LoVo (cell line): ENCODE measurements around the gene RAB9B.
"Not testable (repeated sequence)": the region's sequence is repeated elsewhere in the genome, so short reads cannot be mapped to it uniquely, and the experiment has no call there.

ENCODE experiments used
- DNase-seq: peaks from one replicate; pipeline ENCODE4 v3.0.0-alpha.2; 2016; ENCODE audit warnings: low spot score

RAB9B gene, protein sequence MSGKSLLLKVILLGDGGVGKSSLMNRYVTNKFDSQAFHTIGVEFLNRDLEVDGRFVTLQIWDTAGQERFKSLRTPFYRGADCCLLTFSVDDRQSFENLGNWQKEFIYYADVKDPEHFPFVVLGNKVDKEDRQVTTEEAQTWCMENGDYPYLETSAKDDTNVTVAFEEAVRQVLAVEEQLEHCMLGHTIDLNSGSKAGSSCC

GRCh38 chrX:103831803-103832544 is at the start of gene RAB9B:
Gene RAB9B, minus strand, starts transcription at chrX:103832257. Its CDS starts 6,473 bp downstream, at chrX:103825784.
- DNase-seq, result no peak

DNA sequence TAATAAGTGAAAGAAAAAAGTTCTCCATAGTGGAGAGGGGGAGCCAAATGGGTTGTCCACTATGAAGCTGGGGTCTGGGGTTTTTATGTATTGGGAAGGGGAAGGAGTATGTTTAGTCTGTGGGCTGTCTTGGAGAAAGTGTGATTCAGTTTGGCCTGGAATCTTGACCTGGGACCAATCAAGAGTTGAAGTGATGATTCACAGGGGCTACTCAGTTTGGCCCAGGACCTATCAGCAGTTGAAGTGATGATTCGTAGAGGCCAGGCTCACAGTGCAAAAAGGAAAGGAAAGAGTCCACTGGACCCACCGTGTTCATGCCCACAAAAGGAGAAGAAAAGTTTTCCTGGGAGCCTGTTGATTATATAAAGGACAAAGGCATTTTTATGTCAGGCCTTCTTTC is 47.3 kb upstream of the RAB9B start:
- DNase-seq, result no peak

GRCh38 chrX:103878466-103879122 is 46.5 kb upstream of the RAB9B start:
- peak; percentile 35 for DNase-seq

DNA sequence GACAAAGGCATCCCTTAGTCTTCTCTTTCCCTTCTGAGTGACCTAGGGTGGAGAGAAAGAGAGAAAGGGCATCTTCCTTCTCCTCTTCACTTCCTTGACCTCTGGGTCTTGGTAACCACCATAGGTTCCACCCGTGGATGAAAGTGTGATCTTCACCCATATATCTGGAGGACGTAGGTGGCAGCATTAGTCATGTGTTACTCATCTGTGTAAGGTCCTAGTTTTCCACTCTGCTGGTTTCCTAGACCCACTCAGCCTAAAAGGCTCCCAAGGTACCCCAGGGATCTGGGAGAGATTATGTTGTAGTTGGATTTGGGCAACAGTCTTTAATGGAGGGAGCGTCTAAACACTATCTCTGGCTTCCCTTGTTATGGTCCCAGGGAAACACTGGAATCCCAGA is 45.5 kb upstream of the RAB9B start:
- DNase-seq, result no peak

- DNase-seq, result no peak
Observed at GRCh38 chrX:103864886-103865534, 33.0 kb upstream of the RAB9B start.

DNA sequence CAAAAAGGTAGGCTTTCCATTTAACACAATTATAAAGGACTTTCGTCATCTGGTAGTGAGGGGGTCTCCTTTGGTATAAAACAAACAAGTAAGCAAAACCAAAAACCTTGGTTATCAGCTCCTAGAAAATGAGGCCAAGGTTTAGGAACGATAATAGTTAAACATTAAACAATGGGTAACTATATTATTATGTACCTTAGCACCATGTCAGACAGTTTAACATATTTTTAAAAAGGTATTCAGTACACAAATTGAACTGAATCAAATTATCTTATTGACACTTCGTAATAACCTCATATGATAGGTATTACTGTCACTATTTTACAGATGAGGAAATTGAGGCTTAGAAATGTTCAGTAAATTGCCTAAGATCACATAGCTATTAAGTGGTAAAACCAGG is 32.1 kb upstream of the RAB9B start:
- DNase-seq, result no peak

DNA sequence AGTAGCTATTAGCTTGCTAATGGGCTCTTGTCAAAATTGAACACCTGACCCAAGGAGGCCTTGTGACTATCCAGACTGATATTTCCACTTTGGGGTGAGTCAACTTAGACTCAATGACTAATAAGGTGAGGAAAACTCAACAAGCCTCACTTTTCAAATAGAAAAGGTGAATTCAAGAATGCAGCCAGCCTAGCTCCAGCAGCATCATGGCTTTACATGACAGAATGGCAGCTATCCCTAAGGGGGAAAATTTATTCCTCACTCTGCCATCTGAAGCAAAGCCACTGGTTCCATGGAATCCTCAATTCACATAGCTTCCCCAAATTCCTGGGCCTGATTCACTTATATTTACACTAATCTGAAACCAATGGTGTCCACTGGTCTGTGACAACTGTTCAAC is 29.1 kb upstream of the RAB9B start:
- DNase-seq, result no peak

DNA sequence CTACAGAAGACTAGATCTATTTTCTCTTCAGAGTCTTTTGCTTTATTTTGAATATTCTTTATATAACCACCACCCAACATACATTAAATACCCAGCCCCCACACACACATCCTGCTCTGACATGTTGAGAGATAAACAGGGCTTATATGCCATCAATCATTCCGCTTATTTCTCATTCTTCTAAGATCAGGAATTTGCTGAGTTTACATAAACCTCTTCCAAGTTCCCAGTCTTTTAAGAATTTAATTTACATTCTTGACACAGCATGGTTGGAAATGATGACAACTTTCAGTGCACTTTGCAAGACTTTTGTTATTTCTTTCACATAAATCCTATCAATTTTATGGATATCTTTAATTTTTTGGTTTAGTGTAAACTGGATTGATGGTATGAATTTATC is 17.5 kb upstream of the RAB9B start:
- no peak for DNase-seq

DNA sequence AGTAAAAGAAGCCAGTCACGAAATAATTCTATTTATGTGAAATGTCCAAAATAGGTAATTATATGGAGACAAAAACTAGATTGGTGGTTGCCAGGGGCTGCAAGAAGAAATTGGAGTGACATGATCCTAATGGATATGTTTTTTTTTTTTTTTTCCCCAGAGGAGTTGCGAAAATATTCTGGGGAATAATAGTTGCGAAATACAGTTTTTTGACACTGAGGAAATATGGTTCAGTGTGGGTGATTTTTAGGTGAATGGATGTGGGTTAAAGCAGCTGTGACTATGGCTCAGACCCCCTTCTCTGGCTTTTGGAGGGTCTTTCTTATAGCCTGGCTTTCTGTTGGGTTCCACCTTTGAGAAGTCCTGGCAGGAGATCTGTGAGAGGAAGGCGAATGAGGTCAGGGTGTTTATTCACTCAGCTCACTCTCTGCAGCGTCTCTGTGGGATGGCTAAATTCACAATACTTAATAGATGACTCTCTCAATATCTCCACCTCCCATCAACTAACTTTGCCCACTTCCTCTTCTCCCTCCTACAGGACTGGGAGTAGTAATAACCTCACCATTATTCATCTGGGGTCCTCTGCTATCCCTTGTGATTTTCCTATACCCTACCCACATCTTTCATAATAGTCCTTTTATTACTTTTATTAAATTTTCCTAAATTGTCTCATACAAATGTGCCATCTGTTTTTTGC is 15.3 kb upstream of the RAB9B start:
- no peak for DNase-seq

GRCh38 chrX:103846386-103846785 is 14.3 kb upstream of the RAB9B start:
- DNase-seq, result no peak

DNA sequence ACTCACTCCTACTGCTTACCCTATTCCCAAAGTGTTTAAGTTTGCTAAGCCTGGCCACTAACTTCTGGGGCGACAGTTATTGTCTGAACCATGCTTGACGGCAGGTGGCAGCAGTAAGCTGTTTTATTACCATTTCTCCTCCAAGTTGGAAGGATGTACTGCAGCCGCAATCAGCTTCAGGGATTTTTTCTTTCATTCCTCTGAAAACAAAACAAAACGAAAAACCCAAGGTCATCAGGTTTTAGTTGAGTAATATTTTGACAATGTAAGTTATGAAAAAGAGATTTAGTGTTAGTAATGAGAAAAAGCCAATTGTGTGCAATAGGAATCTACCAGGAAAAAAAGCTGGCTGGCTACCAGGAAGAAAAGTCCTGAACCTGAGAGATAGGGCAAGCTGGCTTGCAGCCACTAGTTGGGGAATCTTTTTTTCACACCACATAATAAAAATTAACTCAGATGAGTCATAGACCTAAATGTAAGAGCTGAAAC is 13.2 kb upstream of the RAB9B start:
- DNase-seq, result peak; percentile 47

GRCh38 chrX:103839404-103839803 is 7.3 kb upstream of the RAB9B start:
- no peak for DNase-seq

- peak; percentile 43 for DNase-seq
Observed at GRCh38 chrX:103831342-103831802, 685 bp downstream of the RAB9B start.

GRCh38 chrX:103830848-103831247 is 1.2 kb downstream of the RAB9B start:
- DNase-seq, result no peak

DNA sequence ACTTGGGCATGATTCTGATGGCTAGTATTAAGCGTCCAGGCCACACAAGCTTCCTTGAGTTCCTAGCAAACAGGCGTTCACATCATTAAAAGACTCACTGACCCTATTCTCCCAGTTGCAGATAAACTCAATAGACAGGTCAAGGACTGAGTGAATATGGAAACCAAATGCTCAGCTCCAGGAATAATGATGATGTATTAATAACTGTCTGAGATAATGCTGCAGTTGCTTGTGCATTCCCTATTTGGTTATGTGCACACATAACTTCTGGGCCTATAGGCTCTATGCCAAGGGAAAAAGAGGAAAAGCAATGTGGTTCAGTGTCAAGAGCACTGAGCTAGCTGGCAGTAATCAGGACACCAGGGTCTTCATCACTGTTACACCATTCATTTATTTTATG is 3.5 kb downstream of the RAB9B start:
- DNase-seq, result no peak

DNA sequence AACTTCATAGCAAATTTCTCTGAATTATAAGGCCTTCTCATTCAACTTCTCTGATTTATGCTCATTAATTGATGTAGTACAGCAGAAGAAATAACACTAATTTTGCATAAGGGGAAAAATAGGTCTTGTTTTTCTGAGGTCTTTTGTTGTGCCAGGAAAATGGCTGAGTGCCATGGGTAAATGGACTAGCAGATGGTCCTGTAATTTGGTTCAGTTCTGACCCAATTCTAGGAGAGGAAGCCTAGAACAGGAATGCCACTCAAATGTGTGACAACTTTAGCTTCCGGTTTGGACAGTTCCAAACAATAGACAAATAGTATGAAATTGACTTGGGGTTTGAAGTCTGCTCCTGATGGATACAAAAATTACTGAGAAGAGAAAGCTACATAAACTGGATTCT is 6.2 kb downstream of the RAB9B start:
- no peak for DNase-seq

DNA sequence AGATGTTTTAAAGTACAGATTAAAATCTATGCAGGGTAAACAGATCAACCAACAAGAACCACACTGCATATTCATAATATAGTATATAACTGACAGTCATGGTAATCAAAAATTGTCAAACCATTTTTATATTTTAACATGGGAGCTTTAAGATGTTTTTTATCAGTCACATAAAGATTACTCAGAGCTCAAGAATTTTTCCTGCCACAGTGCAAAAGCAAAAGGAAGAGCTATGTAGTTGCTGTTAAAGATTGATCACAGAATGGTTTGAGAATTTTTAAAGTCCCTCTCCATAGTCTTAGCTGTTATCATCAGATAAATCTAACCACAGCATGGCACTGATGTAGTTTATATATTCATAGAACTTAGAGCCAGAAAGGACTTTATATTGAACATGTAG is 8.5 kb downstream of the RAB9B start:
- DNase-seq, result no peak

DNA sequence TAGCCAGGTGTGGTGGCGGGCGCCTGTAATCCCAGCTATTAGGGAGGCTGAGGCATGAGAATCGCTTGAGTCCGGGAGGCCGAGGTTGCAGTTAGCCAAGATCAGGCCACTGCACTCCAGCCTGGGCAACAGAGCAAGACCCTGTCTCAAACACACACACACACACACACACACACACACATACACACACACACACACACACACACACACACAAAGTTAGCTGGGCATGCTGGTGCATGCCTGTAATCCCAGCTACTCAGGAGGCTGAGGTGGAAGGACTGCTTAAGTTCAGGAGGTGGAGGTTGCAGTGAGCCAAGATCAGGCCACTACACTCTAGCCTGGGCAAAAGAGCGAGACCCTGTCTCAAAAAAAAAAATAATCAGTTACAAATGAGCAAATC is 11.3 kb downstream of the RAB9B start:
- not testable (repeated sequence) for DNase-seq

- no peak for DNase-seq
Observed at GRCh38 chrX:103818842-103819619, 13.0 kb downstream of the RAB9B start.

DNA sequence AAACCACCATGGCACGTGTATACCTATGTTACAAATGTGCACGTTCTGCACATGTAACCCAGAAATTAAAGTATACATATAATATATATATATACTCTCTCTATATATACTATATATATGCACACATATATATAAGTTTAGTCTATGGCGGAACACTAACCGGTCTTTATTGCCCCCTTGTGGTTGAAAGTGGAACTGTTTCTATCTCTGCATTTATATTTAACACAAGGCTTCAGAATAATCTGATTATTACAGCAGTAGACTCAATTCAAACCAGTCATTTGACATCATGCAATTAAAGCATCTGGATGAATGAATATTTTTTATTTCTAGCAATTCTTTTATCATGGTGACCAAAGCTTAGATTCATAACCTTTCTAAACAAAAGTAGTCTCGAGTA is 14.6 kb downstream of the RAB9B start:
- peak; percentile 35 for DNase-seq

DNA sequence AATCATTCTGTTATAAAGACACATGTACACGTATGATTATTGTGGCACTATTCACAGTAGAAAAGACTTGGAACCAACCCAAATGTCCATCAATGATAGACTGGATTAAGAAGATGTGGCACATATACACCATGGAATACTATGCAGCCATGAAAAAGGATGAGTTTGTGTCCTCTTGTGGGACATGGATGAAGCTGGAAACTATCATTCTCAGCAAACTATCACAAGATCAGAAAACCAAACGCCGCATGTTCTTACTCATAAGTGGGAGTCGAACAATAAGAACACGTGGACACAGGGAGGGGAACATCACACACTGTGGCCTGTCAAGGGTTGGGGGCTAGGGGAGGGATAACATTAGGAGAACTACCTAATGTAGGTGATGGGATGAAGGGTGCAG is 15.0 kb downstream of the RAB9B start:
- DNase-seq, result not testable (repeated sequence)
